HepG2 (cell line): ENCODE results near the gene CDKL5. TPM values are rescaled to one million over a fixed set of nuclear protein-coding genes. Genes with fewer than 3 reads are reported as not detected.

ENCODE experiments used
- ATAC-seq: fragments of 200-7000 bp; cut with Tn5 transposase; 3 replicates; pipeline ENCODE4 v1.9.1; 2020; ENCODE audit warnings: mild to moderate bottlenecking, moderate library complexity
- BruUV-seq: library from RNA; stranded (reverse); fragments of 400-500 nt; replicated peaks from 2 replicates; lab custom pipeline; 2021; lab: Mats Ljungman, UMichigan
- CTCF ChIA-PET: fragments of 300-600 bp; formaldehyde crosslinking; extraction: SDS; loops from one replicate; lab custom pipeline; 2021; ENCODE audit warnings: low total read pairs, inconsistent platforms, low intra/inter-chr PET ratio; lab: Yijun Ruan, JAX
- POLR2A ChIA-PET: fragments of 350-600 bp; sonication (Branson Sonifier 250); formaldehyde crosslinking; loops from one replicate; lab custom pipeline; 2020; ENCODE audit warnings: antibody characterized with exemption, inconsistent platforms; lab: Yijun Ruan, JAX
- DNase-seq: peaks from one replicate; pipeline ENCODE4 v3.0.0-alpha.2; 2015; ENCODE audit warnings: low spot score
- FAIRE-seq: peaks from 3 replicates; lab custom pipeline; 2011; peaks lifted over from hg19 to GRCh38; lab: Jason Lieb, UNC
- H2AFZ ChIP-seq: one replicate; pipeline ENCODE4 v1.6.1; 2011; ENCODE audit warnings: low read length, inconsistent platforms
- H3K27ac ChIP-seq: fragments of 300-600 bp; 3 replicates; pipeline ENCODE4 v1.8.0; 2011; ENCODE audit warnings: mixed run types, mild to moderate bottlenecking, mixed read lengths, low read length, inconsistent platforms; ENCODE audit not compliant: insufficient read depth; ENCODE audit errors: extremely low read length
- H3K27me3 ChIP-seq, 2 experiments: fragments of 200-600 bp in 1 of 2; 2 replicates in 1 of 2; 3 replicates in 1 of 2; pipeline versions ENCODE4 v1.6.0 to v1.8.0; 2011; ENCODE audit warnings: low read length in 2 of 2, mild to moderate bottlenecking in 2 of 2, moderate library complexity in 2 of 2, inconsistent platforms in 1 of 2; ENCODE audit not compliant: insufficient read depth in 2 of 2, control insufficient read depth in 1 of 2
- H3K36me3 ChIP-seq, 2 experiments: fragments of 200-600 bp in 1 of 2; replicated peaks in 1 of 2; 2 replicates in 1 of 2; 3 replicates in 1 of 2; pipeline versions ENCODE4 v1.5.1 to v1.8.0; 2011; ENCODE audit warnings: low read length in 2 of 2, inconsistent platforms in 1 of 2; ENCODE audit not compliant: insufficient read depth in 2 of 2, control insufficient read depth in 1 of 2
- H3K4me1 ChIP-seq: 2 replicates; pipeline ENCODE4 v1.5.1; 2012; ENCODE audit warnings: low read length, inconsistent platforms; ENCODE audit not compliant: insufficient read depth
- H3K4me2 ChIP-seq: 2 replicates; pipeline ENCODE4 v1.6.0; 2011; ENCODE audit warnings: low read depth, low read length, inconsistent platforms
- H3K4me3 ChIP-seq, 3 experiments: fragments of 200-600 bp in 1 of 3; sonication (generic), shearing (Covaris generic) in 1 of 3; replicated peaks in 1 of 3; 2 replicates each; pipeline ENCODE4 v1.5.1; 2011 to 2016; ENCODE audit warnings: low read length in 3 of 3, inconsistent platforms in 2 of 3, low read depth in 2 of 3, mild to moderate bottlenecking in 2 of 3, control low read depth in 1 of 3, mixed read lengths in 1 of 3; ENCODE audit not compliant: insufficient read depth in 1 of 3
- H3K79me2 ChIP-seq: one replicate; pipeline ENCODE4 v1.6.1; 2011; ENCODE audit warnings: low read length, inconsistent platforms; ENCODE audit not compliant: insufficient read depth
- H3K9ac ChIP-seq: 2 replicates; pipeline ENCODE4 v1.6.0; 2011; ENCODE audit warnings: mild to moderate bottlenecking, low read depth, low read length, inconsistent platforms; ENCODE audit not compliant: insufficient read depth
- H3K9me3 ChIP-seq: 2 replicates; pipeline ENCODE4 v1.5.1; 2012; ENCODE audit warnings: mild to moderate bottlenecking, low read length
- H4K20me1 ChIP-seq: 2 replicates; pipeline ENCODE4 v1.6.0; 2011; ENCODE audit warnings: inconsistent platforms, mild to moderate bottlenecking, low read length, moderate library complexity; ENCODE audit not compliant: insufficient read depth
- DMAP1 ChIP-seq: IDR thresholded peaks from 2 replicates; pipeline ENCODE4 v1.6.1; 2016
- GTF3A ChIP-seq: sonication (generic); formaldehyde crosslinking; conservative IDR thresholded peaks from 2 replicates; pipeline ENCODE4 v1.4.0; 2020; ENCODE audit warnings: mild to moderate bottlenecking, missing genetic modification reagents
- JDP2 ChIP-seq: sonication (generic); formaldehyde crosslinking; IDR thresholded peaks from 2 replicates; pipeline ENCODE4 v1.8.1; 2022; ENCODE audit warnings: missing genetic modification reagents, borderline replicate concordance
- RNF2 ChIP-seq: fragments of 450-650 bp; conservative IDR thresholded peaks from 2 replicates; pipeline ENCODE4 v1.6.1; 2016; ENCODE audit warnings: low read depth
- SSRP1 ChIP-seq: IDR thresholded peaks from 2 replicates; pipeline ENCODE4 v1.6.1; 2016; ENCODE audit warnings: control low read depth
- ZNF441 ChIP-seq: sonication (generic); formaldehyde crosslinking; IDR thresholded peaks from 2 replicates; pipeline ENCODE4 v1.7.0; 2021; ENCODE audit warnings: missing genetic modification reagents, borderline replicate concordance
- ZNF660 ChIP-seq: sonication (generic); formaldehyde crosslinking; IDR thresholded peaks from 2 replicates; pipeline ENCODE4 v1.5.1; 2020; ENCODE audit warnings: mild to moderate bottlenecking, low read depth, missing genetic modification reagents, borderline replicate concordance
- ZNF713 ChIP-seq: sonication (generic); formaldehyde crosslinking; IDR thresholded peaks from 2 replicates; pipeline ENCODE4 v1.4.0; 2020; ENCODE audit warnings: mild to moderate bottlenecking, missing genetic modification reagents
- WGBS: methylation state at CpG from one replicate; pipeline ENCODE4 v1.1.6; 2017; ENCODE audit warnings: low lambda C conversion rate; 5-methylcytosine and 5-hydroxymethylcytosine counted together
- in situ Hi-C: cut with HindIII; loops from 2 replicates; pipeline ENCODE4 v1.10.0; 2017; ENCODE audit warnings: low pct_unique_long_range_greater_than_20kb; ENCODE audit not compliant: extremely low pct_ligation_motif_present
- intact Hi-C: fragments of 100-400 bp; cut with micrococcal nuclease; formaldehyde crosslinking; loops from one replicate; pipeline ENCODE4 v1.10.0; 2022; ENCODE audit not compliant: unreplicated experiment
- polyA plus RNA-seq, 8 experiments: library from polyadenylated mRNA; depleted of rRNA in 3 of 8; stranded (reverse) in 7 of 8; unstranded in 1 of 8; fragments of >200 nt; fragmentation: Illumina TruSeq in 4 of 8; extraction: Trizol in 4 of 8; gene quantifications; 2 replicates each; pipeline versions ENCODE4 v1.2.1 to v1.2.3, GENCODE V29; 2011 to 2016; ENCODE audit warnings: low read depth in 4 of 8, missing spikeins in 1 of 8, mixed read lengths in 1 of 8; ENCODE audit not compliant: insufficient read depth in 1 of 8
- total RNA-seq, 5 experiments: library from RNA; depleted of rRNA; stranded (reverse); fragments of >200 nt; fragmentation: Illumina TruSeq; extraction: Trizol; gene quantifications; 2 replicates each; pipeline ENCODE4 v1.2.3, GENCODE V29; 2016; ENCODE audit warnings: low read depth in 1 of 5
- TF ChIP-seq, protein P1 (sequence below): sonication (generic); formaldehyde crosslinking; IDR thresholded peaks from 2 replicates; pipeline ENCODE4 v1.8.0; 2022; ENCODE audit warnings: missing genetic modification reagents, mild to moderate bottlenecking, borderline replicate concordance
- TF ChIP-seq, protein P2 (sequence below): sonication (generic); formaldehyde crosslinking; IDR thresholded peaks from 2 replicates; pipeline ENCODE4 v1.8.0; 2022; ENCODE audit warnings: mild to moderate bottlenecking, missing genetic modification reagents, moderate library complexity
- TF ChIP-seq, protein P3 (sequence below): sonication (generic); formaldehyde crosslinking; IDR thresholded peaks from 2 replicates; pipeline ENCODE4 v1.4.0; 2020; ENCODE audit warnings: mild to moderate bottlenecking, missing genetic modification reagents, borderline replicate concordance

CDKL5 gene
- total and polyA plus RNA-seq, 2 of the 13 experiments (the other 11 are each of a cell fraction or from before 2014, with no cell fraction given): 2.8 to 7.0 TPM

GRCh38 chrX:18677161-18677869, 251.9 kb downstream of the CDKL5 start:
- ATAC-seq: no peak
- BruUV-seq: no TSS peak
- Histone ChIP-seq H3K9ac (no peak overlapping the region), H3K27me3 (no peaks in the 10 kb centered on the region), H2AFZ (no peak overlapping the region), H3K27ac (no peak overlapping the region), H4K20me1 (no peaks in the 10 kb centered on the region), H3K36me3 (no peaks in the 10 kb centered on the region), H3K4me1 (peaks cover 13% of the 10 kb centered on the region), H3K79me2 (no peaks in the 10 kb centered on the region), H3K4me2 (peak overlapping the region; percentile 88; the same call in 1 of the 2 replicates), H3K4me3 (no peak overlapping the region), H3K9me3 (no peaks in the 10 kb centered on the region)
- FAIRE-seq: no peak
- TF ChIP-seq, protein P1, sequence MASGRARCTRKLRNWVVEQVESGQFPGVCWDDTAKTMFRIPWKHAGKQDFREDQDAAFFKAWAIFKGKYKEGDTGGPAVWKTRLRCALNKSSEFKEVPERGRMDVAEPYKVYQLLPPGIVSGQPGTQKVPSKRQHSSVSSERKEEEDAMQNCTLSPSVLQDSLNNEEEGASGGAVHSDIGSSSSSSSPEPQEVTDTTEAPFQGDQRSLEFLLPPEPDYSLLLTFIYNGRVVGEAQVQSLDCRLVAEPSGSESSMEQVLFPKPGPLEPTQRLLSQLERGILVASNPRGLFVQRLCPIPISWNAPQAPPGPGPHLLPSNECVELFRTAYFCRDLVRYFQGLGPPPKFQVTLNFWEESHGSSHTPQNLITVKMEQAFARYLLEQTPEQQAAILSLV (CRISPR knock-in tag): no peak
- WGBS: 41% methylated on average over 15 of the region's 17 CpGs
- ChIA-PET CTCF (interaction anchor here (1.1 kb wide), 1 partner anchor 60 kb away, joined by 3 read pairs; no protein-coding TSS in a partner anchor), POLR2A (no interaction called here)
- intact Hi-C loops: loop anchor here (5.0 to 10.0 kb wide), 2 partner anchors 210 to 283 kb away; no protein-coding TSS in a partner anchor
- DNase-seq: no peak
- in situ Hi-C loops: loop anchor here (10.0 kb wide), 1 partner anchor 253 kb away; the partner anchor contains the start of gene CDKL5

DNA sequence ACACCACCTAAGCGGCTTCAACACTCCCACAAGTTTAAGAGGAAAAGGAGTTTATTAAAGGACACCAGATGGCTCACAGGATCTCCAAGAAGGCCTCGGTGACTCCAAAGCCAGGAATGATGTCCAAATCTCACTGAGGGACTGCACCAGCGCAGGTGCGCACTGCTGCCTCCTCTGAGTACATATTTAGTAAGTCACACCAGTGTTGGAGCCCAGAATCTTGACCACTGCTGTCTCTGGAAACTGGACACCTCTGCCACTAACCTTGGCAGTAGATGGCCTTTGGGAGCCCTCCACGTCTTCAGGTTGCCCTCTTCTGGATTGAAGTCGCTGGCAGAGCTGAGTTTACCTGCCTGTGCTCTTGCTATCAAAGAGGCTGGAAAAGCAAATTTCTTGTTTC, 256.6 kb downstream of the CDKL5 start:
- H3K36me3 ChIP-seq: no peaks in the 10 kb centered on the region
- DNase-seq (no peak), FAIRE-seq (no peak), ATAC-seq (no peak)
- H3K4me2 ChIP-seq: no peak overlapping the region
- H2AFZ ChIP-seq: no peak overlapping the region
- BruUV-seq: no TSS peak
- ChIA-PET POLR2A (no interaction called here), CTCF (no interaction called here)
- H3K79me2 ChIP-seq: no peaks in the 10 kb centered on the region
- H3K27ac ChIP-seq: no peak overlapping the region
- no peaks in the 10 kb centered on the region for H3K9me3 ChIP-seq
- WGBS: 85% methylated on average over 2 of the region's 6 CpGs
- H4K20me1 ChIP-seq: no peaks in the 10 kb centered on the region
- in situ Hi-C loops (no loop called here), intact Hi-C loops (no loop called here)
- no peaks in the 10 kb centered on the region for H3K27me3 ChIP-seq
- H3K4me3 ChIP-seq: no peak overlapping the region
- no peak overlapping the region for H3K9ac ChIP-seq
- peaks cover 8% of the 10 kb centered on the region; the same call in 1 of the 2 replicates for H3K4me1 ChIP-seq
- TF ChIP-seq ZNF660 (no peak), DMAP1 (no peak), GTF3A (no peak), ZNF441 (CRISPR knock-in tag) (no peak), RNF2 (no peak), SSRP1 (CRISPR knock-in tag) (no peak), JDP2 (CRISPR knock-in tag) (no peak), ZNF713 (CRISPR knock-in tag) (no peak)
- TF ChIP-seq, protein P2, sequence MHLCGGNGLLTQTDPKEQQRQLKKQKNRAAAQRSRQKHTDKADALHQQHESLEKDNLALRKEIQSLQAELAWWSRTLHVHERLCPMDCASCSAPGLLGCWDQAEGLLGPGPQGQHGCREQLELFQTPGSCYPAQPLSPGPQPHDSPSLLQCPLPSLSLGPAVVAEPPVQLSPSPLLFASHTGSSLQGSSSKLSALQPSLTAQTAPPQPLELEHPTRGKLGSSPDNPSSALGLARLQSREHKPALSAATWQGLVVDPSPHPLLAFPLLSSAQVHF (CRISPR knock-in tag): no peak
- TF ChIP-seq, protein P3, sequence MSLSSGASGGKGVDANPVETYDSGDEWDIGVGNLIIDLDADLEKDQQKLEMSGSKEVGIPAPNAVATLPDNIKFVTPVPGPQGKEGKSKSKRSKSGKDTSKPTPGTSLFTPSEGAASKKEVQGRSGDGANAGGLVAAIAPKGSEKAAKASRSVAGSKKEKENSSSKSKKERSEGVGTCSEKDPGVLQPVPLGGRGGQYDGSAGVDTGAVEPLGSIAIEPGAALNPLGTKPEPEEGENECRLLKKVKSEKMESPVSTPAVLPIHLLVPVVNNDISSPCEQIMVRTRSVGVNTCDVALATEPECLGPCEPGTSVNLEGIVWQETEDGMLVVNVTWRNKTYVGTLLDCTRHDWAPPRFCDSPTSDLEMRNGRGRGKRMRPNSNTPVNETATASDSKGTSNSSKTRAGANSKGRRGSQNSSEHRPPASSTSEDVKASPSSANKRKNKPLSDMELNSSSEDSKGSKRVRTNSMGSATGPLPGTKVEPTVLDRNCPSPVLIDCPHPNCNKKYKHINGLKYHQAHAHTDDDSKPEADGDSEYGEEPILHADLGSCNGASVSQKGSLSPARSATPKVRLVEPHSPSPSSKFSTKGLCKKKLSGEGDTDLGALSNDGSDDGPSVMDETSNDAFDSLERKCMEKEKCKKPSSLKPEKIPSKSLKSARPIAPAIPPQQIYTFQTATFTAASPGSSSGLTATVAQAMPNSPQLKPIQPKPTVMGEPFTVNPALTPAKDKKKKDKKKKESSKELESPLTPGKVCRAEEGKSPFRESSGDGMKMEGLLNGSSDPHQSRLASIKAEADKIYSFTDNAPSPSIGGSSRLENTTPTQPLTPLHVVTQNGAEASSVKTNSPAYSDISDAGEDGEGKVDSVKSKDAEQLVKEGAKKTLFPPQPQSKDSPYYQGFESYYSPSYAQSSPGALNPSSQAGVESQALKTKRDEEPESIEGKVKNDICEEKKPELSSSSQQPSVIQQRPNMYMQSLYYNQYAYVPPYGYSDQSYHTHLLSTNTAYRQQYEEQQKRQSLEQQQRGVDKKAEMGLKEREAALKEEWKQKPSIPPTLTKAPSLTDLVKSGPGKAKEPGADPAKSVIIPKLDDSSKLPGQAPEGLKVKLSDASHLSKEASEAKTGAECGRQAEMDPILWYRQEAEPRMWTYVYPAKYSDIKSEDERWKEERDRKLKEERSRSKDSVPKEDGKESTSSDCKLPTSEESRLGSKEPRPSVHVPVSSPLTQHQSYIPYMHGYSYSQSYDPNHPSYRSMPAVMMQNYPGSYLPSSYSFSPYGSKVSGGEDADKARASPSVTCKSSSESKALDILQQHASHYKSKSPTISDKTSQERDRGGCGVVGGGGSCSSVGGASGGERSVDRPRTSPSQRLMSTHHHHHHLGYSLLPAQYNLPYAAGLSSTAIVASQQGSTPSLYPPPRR (CRISPR knock-in tag): no peak
